Neural progenitor cell (in vitro differentiated cells): ENCODE measurements around the gene GLOD4. TPM values are rescaled to one million over a fixed set of nuclear protein-coding genes. Genes with fewer than 3 reads are reported as not detected.

ENCODE experiments used
- DNase-seq: peaks from one replicate; pipeline ENCODE4 v3.0.0-alpha.2; 2016; ENCODE audit warnings: low spot score
- H2AFZ ChIP-seq: fragments of 200-600 bp; sonication (generic); replicated peaks from 2 replicates; pipeline ENCODE4 v1.6.1; 2016; ENCODE audit warnings: antibody characterized with exemption
- H3F3A ChIP-seq: fragments of 200-600 bp; sonication (generic); 2 replicates; pipeline ENCODE4 v1.6.1; 2016; ENCODE audit warnings: antibody characterized with exemption, low read depth
- H3K27ac ChIP-seq: fragments of 200-600 bp; sonication (generic); 2 replicates; pipeline ENCODE4 v1.5.1; 2016; ENCODE audit warnings: mild to moderate bottlenecking
- H3K27me3 ChIP-seq: fragments of 200-600 bp; sonication (generic); 2 replicates; pipeline ENCODE4 v1.6.1; 2016; ENCODE audit warnings: mild to moderate bottlenecking, moderate library complexity
- H3K36me3 ChIP-seq: fragments of 200-600 bp; sonication (generic); 2 replicates; pipeline ENCODE4 v1.5.1; 2016
- H3K4me1 ChIP-seq: fragments of 200-600 bp; sonication (generic); 2 replicates; pipeline ENCODE4 v1.6.1; 2016; ENCODE audit warnings: mixed run types
- H3K4me2 ChIP-seq: fragments of 200-600 bp; sonication (generic); 2 replicates; pipeline ENCODE4 v1.6.1; 2016
- H3K4me3 ChIP-seq: fragments of 200-600 bp; sonication (generic); 2 replicates; pipeline ENCODE4 v1.5.1; 2016
- H3K79me2 ChIP-seq: fragments of 200-600 bp; sonication (generic); 2 replicates; pipeline ENCODE4 v1.6.1; 2016; ENCODE audit warnings: low read depth
- H3K9ac ChIP-seq: fragments of 200-600 bp; sonication (generic); 2 replicates; pipeline ENCODE4 v1.6.1; 2016
- H3K9me3 ChIP-seq: fragments of 200-600 bp; sonication (generic); 2 replicates; pipeline ENCODE4 v1.5.1; 2016; ENCODE audit warnings: low read depth
- H4K20me1 ChIP-seq: fragments of 200-600 bp; sonication (generic); 2 replicates; pipeline ENCODE4 v1.6.1; 2016; ENCODE audit warnings: low read depth
- H3K27ac Mint-ChIP-seq: 3 replicates; pipeline ENCODE4 v1.8.0; 2021; ENCODE audit warnings: mixed read lengths
- H3K27me3 Mint-ChIP-seq: 2 replicates; pipeline ENCODE4 v1.8.0; 2022; ENCODE audit warnings: low read depth, mild to moderate bottlenecking, inconsistent platforms, moderate library complexity, mixed read lengths; ENCODE audit not compliant: insufficient read depth
- H3K36me3 Mint-ChIP-seq: 3 replicates; pipeline ENCODE4 v1.8.0; 2021; ENCODE audit warnings: mixed read lengths
- H3K4me1 Mint-ChIP-seq: 3 replicates; pipeline ENCODE4 v1.8.0; 2021; ENCODE audit warnings: mixed read lengths
- H3K4me3 Mint-ChIP-seq: 3 replicates; pipeline ENCODE4 v1.8.0; 2021; ENCODE audit warnings: mild to moderate bottlenecking, moderate library complexity, mixed read lengths
- H3K9me3 Mint-ChIP-seq: 3 replicates; pipeline ENCODE4 v1.8.0; 2020; ENCODE audit warnings: mixed read lengths
- EZH2 ChIP-seq: fragments of 200-600 bp; sonication (generic); IDR thresholded peaks from 2 replicates; pipeline ENCODE4 v1.6.1; 2017; ENCODE audit warnings: antibody characterized with exemption, mild to moderate bottlenecking, moderate library complexity
- EZH2phosphoT487 ChIP-seq: fragments of 200-600 bp; sonication (generic); IDR thresholded peaks from 2 replicates; pipeline ENCODE4 v1.6.1; 2017; ENCODE audit warnings: antibody characterized with exemption
- total RNA-seq: library from RNA; depleted of rRNA; stranded (reverse); fragments of >200 nt; gene quantifications from 2 replicates; pipeline ENCODE4 v1.2.3, GENCODE V29; 2015; ENCODE audit warnings: low replicate concordance
- TF ChIP-seq, protein P1 (sequence below): fragments of 200-600 bp; sonication (generic); IDR thresholded peaks from 2 replicates; pipeline ENCODE4 v1.5.1; 2017; ENCODE audit warnings: antibody characterized with exemption, mild to moderate bottlenecking

The GLOD4 gene
- total RNA-seq, 1 donor from 2014 or later: 309 TPM

DNA sequence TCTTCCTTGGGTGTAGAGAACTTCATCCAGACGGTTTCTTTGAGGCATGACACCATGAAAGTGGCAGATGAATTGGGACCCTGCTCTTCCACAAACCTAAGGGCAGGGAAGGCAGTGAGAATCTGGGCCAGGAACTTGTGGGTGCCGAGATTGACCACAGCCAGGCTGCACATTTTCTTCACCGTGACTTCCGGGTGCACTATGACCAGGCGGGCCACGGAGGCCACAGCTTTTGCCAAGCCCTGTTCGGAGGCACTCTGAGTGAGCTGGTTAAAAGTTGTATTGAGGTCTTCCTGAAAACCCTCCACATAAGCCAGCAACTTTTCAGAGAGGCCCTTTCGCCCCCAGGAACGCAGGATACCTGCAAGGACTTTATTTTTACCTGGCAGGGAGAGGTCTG, 35.9 kb downstream of the GLOD4 start:
- Histone ChIP-seq H4K20me1 (peaks cover 44% of the 10 kb centered on the region), H3K27me3 (no peaks in the 10 kb centered on the region), H3K36me3 (peaks cover 6% of the 10 kb centered on the region), H3K9me3 (no peaks in the 10 kb centered on the region), H3K79me2 (peaks cover 76% of the 10 kb centered on the region), H3K4me1 (peaks cover 8% of the 10 kb centered on the region), H3K4me3 (no peak overlapping the region), H3K27ac (no peak overlapping the region), H3K4me2 (no peak overlapping the region), H3K9ac (no peak overlapping the region), H2AFZ (no peak overlapping the region), H3F3A (no peaks in the 10 kb centered on the region)
- H3K4me1 Mint-ChIP-seq: peaks cover 11% of the 10 kb centered on the region
- peaks cover 5% of the 10 kb centered on the region for H3K27me3 Mint-ChIP-seq
- peaks cover 72% of the 10 kb centered on the region for H3K36me3 Mint-ChIP-seq
- no peak overlapping the region for H3K4me3 Mint-ChIP-seq
- no peak overlapping the region for H3K27ac Mint-ChIP-seq
- no peak for TF ChIP-seq EZH2phosphoT487
- TF ChIP-seq, protein P1, sequence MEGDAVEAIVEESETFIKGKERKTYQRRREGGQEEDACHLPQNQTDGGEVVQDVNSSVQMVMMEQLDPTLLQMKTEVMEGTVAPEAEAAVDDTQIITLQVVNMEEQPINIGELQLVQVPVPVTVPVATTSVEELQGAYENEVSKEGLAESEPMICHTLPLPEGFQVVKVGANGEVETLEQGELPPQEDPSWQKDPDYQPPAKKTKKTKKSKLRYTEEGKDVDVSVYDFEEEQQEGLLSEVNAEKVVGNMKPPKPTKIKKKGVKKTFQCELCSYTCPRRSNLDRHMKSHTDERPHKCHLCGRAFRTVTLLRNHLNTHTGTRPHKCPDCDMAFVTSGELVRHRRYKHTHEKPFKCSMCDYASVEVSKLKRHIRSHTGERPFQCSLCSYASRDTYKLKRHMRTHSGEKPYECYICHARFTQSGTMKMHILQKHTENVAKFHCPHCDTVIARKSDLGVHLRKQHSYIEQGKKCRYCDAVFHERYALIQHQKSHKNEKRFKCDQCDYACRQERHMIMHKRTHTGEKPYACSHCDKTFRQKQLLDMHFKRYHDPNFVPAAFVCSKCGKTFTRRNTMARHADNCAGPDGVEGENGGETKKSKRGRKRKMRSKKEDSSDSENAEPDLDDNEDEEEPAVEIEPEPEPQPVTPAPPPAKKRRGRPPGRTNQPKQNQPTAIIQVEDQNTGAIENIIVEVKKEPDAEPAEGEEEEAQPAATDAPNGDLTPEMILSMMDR: no peak
- TF ChIP-seq EZH2: no peak
- peaks cover 24% of the 10 kb centered on the region for H3K9me3 Mint-ChIP-seq
- DNase-seq: no peak

DNA sequence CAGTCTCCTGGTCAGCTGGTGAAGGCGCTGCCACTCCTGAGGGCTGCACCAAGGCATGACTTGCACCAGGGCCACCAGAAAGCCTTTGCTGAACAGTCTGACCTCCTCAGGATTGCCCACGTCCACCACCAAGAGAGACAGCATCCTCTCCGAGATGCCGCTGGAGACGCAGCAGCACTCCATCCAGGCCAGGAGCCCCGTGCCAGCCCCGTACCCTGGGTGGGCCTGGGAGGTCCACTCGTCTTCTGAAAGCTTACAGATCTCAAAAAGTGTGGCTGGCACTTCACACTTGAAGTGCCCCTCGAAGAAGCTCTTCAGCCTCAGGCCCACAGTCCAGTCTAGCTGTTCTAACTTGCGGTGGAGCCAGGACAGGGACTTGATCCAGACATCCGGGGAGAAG, 36.7 kb downstream of the GLOD4 start:
- Mint-ChIP-seq H3K4me3 (no peak overlapping the region), H3K36me3 (peaks cover 70% of the 10 kb centered on the region), H3K9me3 (peaks cover 19% of the 10 kb centered on the region), H3K27ac (no peak overlapping the region), H3K27me3 (peaks cover 5% of the 10 kb centered on the region), H3K4me1 (peaks cover 5% of the 10 kb centered on the region)
- H3K36me3 ChIP-seq: peaks cover 6% of the 10 kb centered on the region
- no peak overlapping the region for H3K4me2 ChIP-seq
- peaks cover under 1% of the 10 kb centered on the region for H3K4me1 ChIP-seq
- H3K9me3 ChIP-seq: no peaks in the 10 kb centered on the region
- no peak overlapping the region for H2AFZ ChIP-seq
- no peak overlapping the region for H3K4me3 ChIP-seq
- peaks cover 68% of the 10 kb centered on the region for H3K79me2 ChIP-seq
- H3K27ac ChIP-seq: no peak overlapping the region
- no peaks in the 10 kb centered on the region for H3K27me3 ChIP-seq
- no peak overlapping the region for H3K9ac ChIP-seq
- no peak for TF ChIP-seq EZH2phosphoT487
- TF ChIP-seq, protein P1: no peak
- TF ChIP-seq EZH2: no peak
- no peak for DNase-seq
- no peaks in the 10 kb centered on the region for H3F3A ChIP-seq
- H4K20me1 ChIP-seq: peaks cover 41% of the 10 kb centered on the region

DNA sequence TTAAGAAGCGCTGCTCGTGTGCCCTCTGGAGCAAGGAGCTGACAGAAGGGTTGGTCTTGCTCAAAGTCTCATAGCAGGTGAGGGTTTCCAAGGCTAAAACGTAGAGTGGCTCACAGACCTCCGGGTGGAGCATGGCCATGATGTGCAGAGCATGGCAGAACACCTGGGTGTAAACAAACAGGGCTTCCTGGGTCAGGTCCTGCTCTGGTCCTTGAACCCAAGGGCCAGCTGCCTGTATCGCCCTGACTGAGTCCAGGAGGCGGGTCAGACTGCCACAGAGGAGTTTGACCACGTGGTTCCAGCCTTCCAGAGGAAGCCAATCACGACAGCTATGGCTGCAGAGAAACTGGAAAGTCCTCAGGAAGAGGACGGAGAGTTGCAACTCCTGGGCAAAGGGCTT, 37.1 kb downstream of the GLOD4 start:
- Histone ChIP-seq H3K27me3 (no peaks in the 10 kb centered on the region), H3K9ac (no peak overlapping the region), H3K4me3 (no peak overlapping the region), H3K36me3 (peaks cover 6% of the 10 kb centered on the region), H3K4me1 (no peaks in the 10 kb centered on the region), H3F3A (no peaks in the 10 kb centered on the region), H3K4me2 (no peak overlapping the region), H3K27ac (no peak overlapping the region), H4K20me1 (peaks cover 41% of the 10 kb centered on the region), H3K9me3 (no peaks in the 10 kb centered on the region), H3K79me2 (peaks cover 63% of the 10 kb centered on the region), H2AFZ (no peak overlapping the region)
- H3K27me3 Mint-ChIP-seq: peaks cover 5% of the 10 kb centered on the region
- DNase-seq: no peak
- TF ChIP-seq EZH2phosphoT487: no peak
- no peak for TF ChIP-seq EZH2
- TF ChIP-seq, protein P1: no peak
- H3K27ac Mint-ChIP-seq: no peak overlapping the region
- H3K36me3 Mint-ChIP-seq: peaks cover 70% of the 10 kb centered on the region
- H3K4me3 Mint-ChIP-seq: no peak overlapping the region
- peaks cover 4% of the 10 kb centered on the region for H3K4me1 Mint-ChIP-seq
- peaks cover 15% of the 10 kb centered on the region for H3K9me3 Mint-ChIP-seq
